Ishikawa (cell line): ENCODE measurements around the gene RASA2.

Experiments used
- CEBPB ChIP-seq: IDR thresholded peaks from 2 replicates; pipeline ENCODE4 v1.6.1; 2012
- CREB1 ChIP-seq: IDR thresholded peaks from 2 replicates; pipeline ENCODE4 v1.6.1; 2012; ENCODE audit warnings: low read depth
- EGR1 ChIP-seq: IDR thresholded peaks from 2 replicates; pipeline ENCODE4 v1.6.1; 2012
- EP300 ChIP-seq: IDR thresholded peaks from 2 replicates; pipeline ENCODE4 v1.6.1; 2012; ENCODE audit warnings: borderline replicate concordance
- FOXM1 ChIP-seq: IDR thresholded peaks from 2 replicates; pipeline ENCODE4 v1.6.1; 2012; ENCODE audit warnings: low read depth, borderline replicate concordance
- NFIC ChIP-seq: IDR thresholded peaks from 2 replicates; pipeline ENCODE4 v1.6.1; 2012
- RAD21 ChIP-seq: IDR thresholded peaks from 2 replicates; pipeline ENCODE4 v1.6.1; 2012; ENCODE audit warnings: low read depth
- TAF1 ChIP-seq: IDR thresholded peaks from 2 replicates; pipeline ENCODE4 v1.6.1; 2012; ENCODE audit warnings: low read depth, mild to moderate bottlenecking
- TCF12 ChIP-seq: IDR thresholded peaks from 2 replicates; pipeline ENCODE4 v1.6.1; 2012; ENCODE audit warnings: low read depth
- TEAD4 ChIP-seq: IDR thresholded peaks from 2 replicates; pipeline ENCODE4 v1.6.1; 2012
- YY1 ChIP-seq: IDR thresholded peaks from 2 replicates; pipeline ENCODE4 v1.6.1; 2012; ENCODE audit warnings: low read depth
- ZBTB7A ChIP-seq: IDR thresholded peaks from 2 replicates; pipeline ENCODE4 v1.6.1; 2012; ENCODE audit warnings: low read depth
- TF ChIP-seq, protein P1 (sequence below): IDR thresholded peaks from 2 replicates; pipeline ENCODE4 v1.6.1; 2012
- TF ChIP-seq, protein P2 (sequence below): IDR thresholded peaks from 2 replicates; pipeline ENCODE4 v1.6.1; 2012; ENCODE audit warnings: low read depth, mild to moderate bottlenecking
- TF ChIP-seq, protein P3 (sequence below): IDR thresholded peaks from 2 replicates; pipeline ENCODE4 v1.6.1; 2012

Gene RASA2

DNA sequence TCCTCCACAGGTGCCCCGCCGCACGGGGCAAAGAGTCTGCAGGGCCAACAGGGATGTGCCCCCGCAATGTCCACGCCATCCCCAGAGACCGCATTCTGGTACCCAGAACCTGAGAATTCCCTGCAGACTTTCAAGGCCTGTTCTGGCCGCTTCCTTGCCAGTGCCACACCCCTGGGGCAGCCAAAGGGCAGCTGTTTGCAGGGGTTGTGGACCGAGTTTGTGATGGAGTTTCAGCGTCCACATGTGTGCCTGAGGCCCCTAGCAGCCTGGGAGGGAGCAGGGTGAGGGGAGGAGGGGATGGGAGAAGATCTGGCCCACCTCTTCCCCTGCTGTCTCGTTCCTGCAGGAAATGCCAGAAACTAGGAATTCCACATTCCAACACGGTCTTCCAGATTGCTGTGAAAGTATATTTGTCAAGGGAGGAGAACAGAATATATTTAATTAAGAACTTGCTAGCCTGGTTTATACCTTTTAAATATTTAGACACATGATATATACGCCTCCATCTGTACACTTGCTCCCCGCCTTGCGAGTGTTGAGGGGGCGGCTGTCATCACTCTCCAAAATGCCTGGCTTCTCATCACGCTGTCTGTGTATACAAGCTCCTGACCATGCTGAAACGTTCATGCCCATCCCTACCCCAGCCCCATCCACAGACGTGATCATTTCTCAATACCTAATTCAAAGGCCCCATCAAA lies 31.1 kb upstream of the RASA2 start:
- TF ChIP-seq ZBTB7A (no peak), EP300 (no peak), TCF12 (no peak), TEAD4 (no peak), RAD21 (no peak), TAF1 (no peak), CREB1 (no peak), NFIC (no peak), EGR1 (no peak)
- TF ChIP-seq, protein P1, sequence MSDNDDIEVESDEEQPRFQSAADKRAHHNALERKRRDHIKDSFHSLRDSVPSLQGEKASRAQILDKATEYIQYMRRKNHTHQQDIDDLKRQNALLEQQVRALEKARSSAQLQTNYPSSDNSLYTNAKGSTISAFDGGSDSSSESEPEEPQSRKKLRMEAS = no peak

DNA sequence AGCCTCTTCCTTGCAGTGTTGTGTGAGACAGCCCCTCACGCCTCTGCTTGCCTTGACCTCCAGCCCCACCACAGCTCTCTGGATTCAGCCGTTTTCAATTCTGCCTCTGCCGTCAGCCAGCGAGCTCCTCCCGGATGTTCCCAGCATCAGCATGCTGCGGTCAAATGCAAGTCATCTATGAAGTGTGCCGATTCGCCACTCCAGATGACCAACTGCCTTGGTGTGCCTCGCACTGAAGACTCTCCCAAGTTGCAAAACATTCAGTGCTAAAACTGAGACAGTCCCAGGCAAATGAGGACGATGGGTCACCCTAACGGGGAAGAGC lies 30.6 kb upstream of the RASA2 start:
- TF ChIP-seq FOXM1 (no peak), TCF12 (no peak), EGR1 (no peak)

DNA sequence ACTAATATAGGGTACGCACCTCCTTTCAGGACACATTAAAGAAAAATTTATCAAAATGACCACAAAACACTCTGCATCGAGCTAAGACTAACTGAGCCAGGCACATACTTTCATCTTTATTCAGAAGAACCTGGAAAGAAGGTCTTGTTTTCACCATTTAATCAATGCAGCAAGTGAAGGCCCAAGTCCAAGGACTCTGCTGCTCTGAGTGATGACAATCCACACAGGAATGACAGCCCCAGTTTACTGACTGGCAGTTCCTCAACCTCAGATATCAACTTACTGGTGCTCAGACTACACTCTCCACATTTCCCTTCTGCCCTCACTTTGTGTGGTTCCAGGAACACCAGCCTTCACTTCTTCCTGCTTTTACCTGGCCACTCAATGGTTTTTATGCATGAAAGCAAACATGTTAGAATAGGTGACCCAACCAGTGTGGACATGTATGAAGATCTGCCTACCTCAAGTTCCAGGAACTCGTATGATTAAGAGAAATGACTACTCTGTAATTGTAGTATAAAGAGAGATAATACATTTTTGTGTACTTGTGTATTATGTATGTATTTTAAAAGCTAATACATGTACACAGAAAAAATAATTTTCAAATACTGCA lies 29.1 kb upstream of the RASA2 start:
- TF ChIP-seq TCF12 = no peak
- TF ChIP-seq, protein P2, sequence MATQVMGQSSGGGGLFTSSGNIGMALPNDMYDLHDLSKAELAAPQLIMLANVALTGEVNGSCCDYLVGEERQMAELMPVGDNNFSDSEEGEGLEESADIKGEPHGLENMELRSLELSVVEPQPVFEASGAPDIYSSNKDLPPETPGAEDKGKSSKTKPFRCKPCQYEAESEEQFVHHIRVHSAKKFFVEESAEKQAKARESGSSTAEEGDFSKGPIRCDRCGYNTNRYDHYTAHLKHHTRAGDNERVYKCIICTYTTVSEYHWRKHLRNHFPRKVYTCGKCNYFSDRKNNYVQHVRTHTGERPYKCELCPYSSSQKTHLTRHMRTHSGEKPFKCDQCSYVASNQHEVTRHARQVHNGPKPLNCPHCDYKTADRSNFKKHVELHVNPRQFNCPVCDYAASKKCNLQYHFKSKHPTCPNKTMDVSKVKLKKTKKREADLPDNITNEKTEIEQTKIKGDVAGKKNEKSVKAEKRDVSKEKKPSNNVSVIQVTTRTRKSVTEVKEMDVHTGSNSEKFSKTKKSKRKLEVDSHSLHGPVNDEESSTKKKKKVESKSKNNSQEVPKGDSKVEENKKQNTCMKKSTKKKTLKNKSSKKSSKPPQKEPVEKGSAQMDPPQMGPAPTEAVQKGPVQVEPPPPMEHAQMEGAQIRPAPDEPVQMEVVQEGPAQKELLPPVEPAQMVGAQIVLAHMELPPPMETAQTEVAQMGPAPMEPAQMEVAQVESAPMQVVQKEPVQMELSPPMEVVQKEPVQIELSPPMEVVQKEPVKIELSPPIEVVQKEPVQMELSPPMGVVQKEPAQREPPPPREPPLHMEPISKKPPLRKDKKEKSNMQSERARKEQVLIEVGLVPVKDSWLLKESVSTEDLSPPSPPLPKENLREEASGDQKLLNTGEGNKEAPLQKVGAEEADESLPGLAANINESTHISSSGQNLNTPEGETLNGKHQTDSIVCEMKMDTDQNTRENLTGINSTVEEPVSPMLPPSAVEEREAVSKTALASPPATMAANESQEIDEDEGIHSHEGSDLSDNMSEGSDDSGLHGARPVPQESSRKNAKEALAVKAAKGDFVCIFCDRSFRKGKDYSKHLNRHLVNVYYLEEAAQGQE = no peak
- TF ChIP-seq, protein P1 = no peak
- TF ChIP-seq CREB1 = no peak
- no peak for TF ChIP-seq ZBTB7A
- TF ChIP-seq EP300 = no peak
- TF ChIP-seq RAD21 = no peak
- no peak for TF ChIP-seq EGR1
- TF ChIP-seq NFIC = no peak
- no peak for TF ChIP-seq CEBPB

DNA sequence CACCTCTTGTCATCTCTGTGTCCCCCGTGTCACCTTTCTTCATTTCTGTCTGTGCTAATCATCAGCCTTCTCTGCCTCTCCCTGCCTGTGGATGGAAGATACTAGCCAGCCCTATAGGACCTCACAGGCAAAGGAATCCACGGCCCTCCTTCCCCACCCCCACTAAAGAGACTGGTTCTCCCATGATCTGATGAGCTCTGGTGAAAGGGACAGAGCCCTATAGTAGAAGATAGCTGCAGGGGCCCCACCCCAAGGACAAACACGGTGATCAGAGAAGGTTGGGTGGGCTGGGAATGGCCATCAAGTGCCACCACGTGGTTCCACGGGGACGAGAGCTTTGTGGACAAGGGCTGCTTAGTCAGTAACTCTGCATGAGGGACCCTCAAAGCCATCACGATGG lies 27.8 kb upstream of the RASA2 start:
- TF ChIP-seq CREB1 = no peak
- TF ChIP-seq YY1 = no peak
- TF ChIP-seq, protein P3, sequence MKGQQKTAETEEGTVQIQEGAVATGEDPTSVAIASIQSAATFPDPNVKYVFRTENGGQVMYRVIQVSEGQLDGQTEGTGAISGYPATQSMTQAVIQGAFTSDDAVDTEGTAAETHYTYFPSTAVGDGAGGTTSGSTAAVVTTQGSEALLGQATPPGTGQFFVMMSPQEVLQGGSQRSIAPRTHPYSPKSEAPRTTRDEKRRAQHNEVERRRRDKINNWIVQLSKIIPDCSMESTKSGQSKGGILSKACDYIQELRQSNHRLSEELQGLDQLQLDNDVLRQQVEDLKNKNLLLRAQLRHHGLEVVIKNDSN = no peak
- TF ChIP-seq, protein P1 = no peak
- TF ChIP-seq, protein P2 = no peak
- TF ChIP-seq RAD21 = no peak

DNA sequence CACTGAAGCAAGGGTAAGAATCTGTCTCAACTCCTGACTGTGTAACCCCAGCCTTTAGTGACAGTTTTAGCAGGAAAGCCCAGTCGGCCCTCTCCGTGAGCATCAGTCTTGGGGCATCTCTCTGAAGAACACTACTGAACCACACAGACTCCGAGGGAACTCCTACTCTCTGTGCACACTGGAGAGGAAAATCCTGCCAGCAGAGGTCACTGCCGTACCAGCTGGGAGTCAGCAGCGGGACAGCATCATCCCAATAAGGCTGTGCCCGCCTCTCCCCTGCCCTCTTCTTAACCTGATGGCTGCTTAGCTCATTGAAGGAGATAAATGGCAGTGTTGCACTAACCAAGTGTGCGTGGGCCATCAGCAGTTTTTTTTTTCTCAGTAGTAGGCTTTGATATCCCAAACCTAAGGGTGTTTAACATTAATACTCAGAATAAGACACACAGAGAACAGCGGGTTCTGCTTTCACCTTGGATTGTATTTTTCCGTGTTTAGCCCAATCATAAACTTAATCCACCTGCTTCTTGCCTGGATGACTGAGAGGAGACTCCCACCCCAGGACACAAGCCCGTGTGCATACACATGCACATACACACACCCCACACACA lies 26.6 kb upstream of the RASA2 start:
- TF ChIP-seq NFIC = no peak
- TF ChIP-seq YY1 = no peak
- TF ChIP-seq TEAD4 = peak; percentile 67
- TF ChIP-seq EGR1 = no peak
- peak; percentile 96 for TF ChIP-seq RAD21
- TF ChIP-seq ZBTB7A = no peak

DNA sequence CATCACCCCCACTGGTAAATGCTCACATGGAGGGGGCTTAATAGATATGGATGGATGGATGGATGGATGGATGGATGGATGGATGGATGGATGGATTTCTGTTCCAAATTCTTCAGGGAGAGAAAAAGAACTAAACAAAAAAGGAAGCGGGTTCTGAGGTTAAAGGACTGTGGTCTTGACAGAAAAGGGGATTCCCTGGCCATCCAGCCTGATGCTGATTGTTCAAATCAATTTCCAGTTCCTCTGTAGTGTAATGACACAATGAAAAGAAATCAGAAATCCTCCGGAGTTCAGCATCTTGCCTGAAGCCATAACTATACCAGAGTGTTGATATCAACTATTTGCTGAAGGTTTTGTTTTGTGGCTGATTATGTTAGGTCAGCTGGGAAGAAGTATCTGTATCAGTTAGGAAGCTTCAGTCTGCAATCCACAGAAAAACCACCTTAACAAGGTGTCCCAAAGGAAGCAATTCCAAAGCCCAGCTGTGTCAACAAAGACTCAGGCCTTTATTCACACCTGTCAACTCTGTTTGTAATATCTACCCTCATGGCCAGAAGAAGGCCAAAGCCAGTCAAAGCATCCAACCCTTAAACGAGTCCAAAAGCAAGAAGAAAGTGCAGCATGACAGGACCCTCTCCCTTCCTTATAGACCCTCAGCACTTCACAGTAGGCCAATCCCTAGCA lies 24.5 kb upstream of the RASA2 start:
- TF ChIP-seq, protein P3 = no peak
- TF ChIP-seq ZBTB7A = no peak
- no peak for TF ChIP-seq TCF12
- TF ChIP-seq CREB1 = no peak
- TF ChIP-seq, protein P1 = no peak
- TF ChIP-seq TAF1 = no peak
- no peak for TF ChIP-seq RAD21
- TF ChIP-seq YY1 = no peak
